Neuronal stem cell (in vitro differentiated cells): ENCODE measurements around the gene PIN4.

Experiments used
- DNase-seq: peaks from one replicate; pipeline ENCODE4 v3.0.0-alpha.2; 2013; ENCODE audit warnings: low spot score
- H2AFZ ChIP-seq: one replicate; pipeline ENCODE4 v1.6.1; 2013; ENCODE audit warnings: mild to moderate bottlenecking, low read length, inconsistent platforms
- H2AK5ac ChIP-seq: 2 replicates; pipeline ENCODE4 v1.6.1; 2013; ENCODE audit warnings: low read depth, mild to moderate bottlenecking, inconsistent platforms, low read length, moderate library complexity, mixed read lengths
- H2BK120ac ChIP-seq: 2 replicates; pipeline ENCODE4 v1.6.1; 2013; ENCODE audit warnings: low read depth, mild to moderate bottlenecking, inconsistent platforms, low read length, moderate library complexity, mixed read lengths
- H2BK12ac ChIP-seq: one replicate; pipeline ENCODE4 v1.6.1; 2013; ENCODE audit warnings: low read length, inconsistent platforms
- H2BK15ac ChIP-seq: 2 replicates; pipeline ENCODE4 v1.6.1; 2013; ENCODE audit warnings: mild to moderate bottlenecking, low read length, inconsistent platforms, mixed read lengths
- H2BK5ac ChIP-seq: one replicate; pipeline ENCODE4 v1.6.1; 2013; ENCODE audit warnings: inconsistent platforms, mild to moderate bottlenecking, low read length, moderate library complexity
- H3K14ac ChIP-seq: one replicate; pipeline ENCODE4 v1.6.1; 2013; ENCODE audit warnings: low read length, inconsistent platforms
- H3K18ac ChIP-seq: 2 replicates; pipeline ENCODE4 v1.6.1; 2013; ENCODE audit warnings: low read length, inconsistent platforms
- H3K23ac ChIP-seq: 2 replicates; pipeline ENCODE4 v1.6.1; 2013; ENCODE audit warnings: low read depth, mild to moderate bottlenecking, mixed read lengths, low read length, inconsistent platforms; ENCODE audit not compliant: poor library complexity
- H3K27ac ChIP-seq: replicated peaks from 3 replicates; pipeline ENCODE4 v1.5.1; 2013; ENCODE audit warnings: low read length, inconsistent platforms
- H3K27me3 ChIP-seq, 3 experiments: 2 replicates each; pipeline ENCODE4 v1.6.1; 2013; ENCODE audit warnings: low read length in 3 of 3, mild to moderate bottlenecking in 2 of 3, inconsistent platforms in 1 of 3, low read depth in 1 of 3, mixed read lengths in 1 of 3, moderate library complexity in 1 of 3; ENCODE audit not compliant: control insufficient read depth in 3 of 3, insufficient read depth in 3 of 3
- H3K36me3 ChIP-seq, 2 donors: replicated peaks in 1 of 2; 2 replicates each; pipeline ENCODE4 v1.6.1; 2013; ENCODE audit warnings: low read length in 2 of 2; ENCODE audit not compliant: control insufficient read depth in 2 of 2, insufficient read depth in 2 of 2
- H3K4ac ChIP-seq: 2 replicates; pipeline ENCODE4 v1.6.1; 2013; ENCODE audit warnings: inconsistent platforms, mild to moderate bottlenecking, low read length, moderate library complexity
- H3K4me1 ChIP-seq, 2 donors: 1 replicate in 1 of 2; 2 replicates in 1 of 2; pipeline ENCODE4 v1.6.1; 2013; ENCODE audit warnings: low read length in 2 of 2, low read depth in 1 of 2; ENCODE audit not compliant: control insufficient read depth in 2 of 2, insufficient read depth in 1 of 2
- H3K4me2 ChIP-seq: one replicate; pipeline ENCODE4 v1.6.1; 2013; ENCODE audit warnings: mild to moderate bottlenecking, low read length, inconsistent platforms; ENCODE audit not compliant: insufficient read depth, poor library complexity, severe bottlenecking
- H3K4me3 ChIP-seq, 2 donors: 2 replicates each; pipeline ENCODE4 v1.5.1; 2013; ENCODE audit warnings: low read length in 2 of 2, mild to moderate bottlenecking in 2 of 2, inconsistent platforms in 1 of 2, moderate library complexity in 1 of 2
- H3K79me1 ChIP-seq: one replicate; pipeline ENCODE4 v1.6.1; 2013; ENCODE audit warnings: low read depth, mild to moderate bottlenecking, inconsistent platforms, low read length, moderate library complexity
- H3K9ac ChIP-seq: one replicate; pipeline ENCODE4 v1.6.1; 2013; ENCODE audit warnings: mild to moderate bottlenecking, low read depth, low read length, inconsistent platforms; ENCODE audit not compliant: poor library complexity
- H3K9me3 ChIP-seq, 2 donors: replicated peaks in 1 of 2; 2 replicates each; pipeline versions ENCODE3 to v1.6.1; 2013; ENCODE audit warnings: low read length in 2 of 2, mild to moderate bottlenecking in 2 of 2, inconsistent platforms in 1 of 2, low read depth in 1 of 2, mixed read lengths in 1 of 2, moderate library complexity in 1 of 2; ENCODE audit not compliant: control insufficient read depth in 2 of 2, insufficient read depth in 1 of 2
- H4K8ac ChIP-seq: one replicate; pipeline ENCODE4 v1.6.1; 2013; ENCODE audit warnings: low read depth, mild to moderate bottlenecking, inconsistent platforms, low read length, moderate library complexity
- H4K91ac ChIP-seq: one replicate; pipeline ENCODE4 v1.6.1; 2013; ENCODE audit warnings: low read length, low read depth, mild to moderate bottlenecking, inconsistent platforms; ENCODE audit not compliant: poor library complexity
- WGBS, 2 donors: extraction: QIAGEN DNeasy Blood & Tissue Kit; methylation state at CpG; one replicate each; pipeline ENCODE4 v1.1.7; 2013; ENCODE audit warnings: missing lambda C conversion rate in 2 of 2, mixed read lengths in 1 of 2; ENCODE audit not compliant: insufficient read length in 2 of 2, insufficient replicate concordance in 1 of 2; ENCODE audit errors: extremely low coverage in 2 of 2; 5-methylcytosine and 5-hydroxymethylcytosine counted together

Gene PIN4

GRCh38 chrX:72137846-72138495 lies 43.6 kb upstream of the PIN4 start:
- Histone ChIP-seq H3K27ac (no peak overlapping the region), H4K91ac (no peak overlapping the region), H3K9ac (no peak overlapping the region), H2AK5ac (no peak overlapping the region), H3K9me3 (no peaks in the 10 kb centered on the region), H4K8ac (no peak overlapping the region), H2AFZ (no peak overlapping the region), H3K18ac (no peak overlapping the region), H2BK120ac (no peak overlapping the region), H3K4me2 (no peak overlapping the region), H3K79me1 (no peaks in the 10 kb centered on the region), H2BK5ac (no peak overlapping the region), H2BK12ac (no peak overlapping the region), H3K4ac (no peak overlapping the region), H3K14ac (no peak overlapping the region), H2BK15ac (no peak overlapping the region), H3K4me3 (no peak overlapping the region), H3K23ac (no peak overlapping the region), H3K27me3 (peaks cover 0 to 10% (median 0%) of the 10 kb centered on the region in 3 experiments), H3K36me3 (peaks cover 8 to 79% of the 10 kb centered on the region in 2 donors), H3K4me1 (peaks cover 2 to 15% of the 10 kb centered on the region in 2 donors)
- DNase-seq = no peak
- no CpG with 5 or more reads among the region's 9 CpGs for WGBS, 2 donors

- H2BK15ac ChIP-seq = no peak overlapping the region
- no peak overlapping the region for H3K4ac ChIP-seq
- no peak overlapping the region for H3K4me2 ChIP-seq
- H3K36me3 ChIP-seq = peaks cover 8 to 79% of the 10 kb centered on the region in 2 donors
- no peak overlapping the region for H3K14ac ChIP-seq
- no peak overlapping the region for H2BK5ac ChIP-seq
- H3K18ac ChIP-seq = no peak overlapping the region
- H2BK12ac ChIP-seq = no peak overlapping the region
- H4K91ac ChIP-seq = no peak overlapping the region
- no peak overlapping the region for H3K4me3 ChIP-seq
- peaks cover 6 to 26% of the 10 kb centered on the region in 2 donors for H3K4me1 ChIP-seq
- H3K9ac ChIP-seq = no peak overlapping the region
- H3K27ac ChIP-seq = no peak overlapping the region
- no peak overlapping the region for H2AFZ ChIP-seq
- H3K9me3 ChIP-seq = no peaks in the 10 kb centered on the region
- H3K27me3 ChIP-seq = peaks cover 0 to 10% (median 0%) of the 10 kb centered on the region in 3 experiments
- H4K8ac ChIP-seq = no peak overlapping the region
- no peaks in the 10 kb centered on the region for H3K79me1 ChIP-seq
- H2AK5ac ChIP-seq = no peak overlapping the region
- H3K23ac ChIP-seq = no peak overlapping the region
- no CpG with 5 or more reads among the region's 8 CpGs for WGBS, 2 donors
- no peak overlapping the region for H2BK120ac ChIP-seq
- DNase-seq = no peak
Observed at GRCh38 chrX:72139538-72139937, 42.0 kb upstream of the PIN4 start.

GRCh38 chrX:72141372-72142004 lies 40.1 kb upstream of the PIN4 start:
- WGBS, 2 donors = no CpG with 5 or more reads among the region's 4 CpGs
- Histone ChIP-seq H3K23ac (no peak overlapping the region), H2BK12ac (no peak overlapping the region), H3K4ac (no peak overlapping the region), H3K9ac (no peak overlapping the region), H2BK15ac (no peak overlapping the region), H3K27me3 (peaks cover 0 to 10% (median 0%) of the 10 kb centered on the region in 3 experiments), H4K8ac (no peak overlapping the region), H2BK120ac (no peak overlapping the region), H3K27ac (no peak overlapping the region), H3K18ac (no peak overlapping the region), H3K79me1 (no peaks in the 10 kb centered on the region), H2AK5ac (no peak overlapping the region), H2BK5ac (no peak overlapping the region), H3K14ac (no peak overlapping the region), H4K91ac (no peak overlapping the region), H3K4me1 (peaks cover 8 to 34% of the 10 kb centered on the region in 2 donors), H3K4me3 (no peak overlapping the region), H3K36me3 (peaks cover 8 to 85% of the 10 kb centered on the region in 2 donors), H2AFZ (no peak overlapping the region), H3K9me3 (no peaks in the 10 kb centered on the region), H3K4me2 (no peak overlapping the region)
- no peak for DNase-seq

GRCh38 chrX:72142094-72142793 lies 39.3 kb upstream of the PIN4 start:
- no peak overlapping the region for H3K27ac ChIP-seq
- H4K91ac ChIP-seq = no peak overlapping the region

More at GRCh38 chrX:72142094-72142793, 39.3 kb upstream of the PIN4 start:
- DNase-seq = peak; percentile 51
- peaks cover 8 to 85% of the 10 kb centered on the region in 2 donors for H3K36me3 ChIP-seq
- no peaks in the 10 kb centered on the region for H3K9me3 ChIP-seq
- H3K4ac ChIP-seq = no peak overlapping the region
- H3K18ac ChIP-seq = no peak overlapping the region
- H2BK15ac ChIP-seq = no peak overlapping the region
- no peak overlapping the region for H3K9ac ChIP-seq
- H2AFZ ChIP-seq = no peak overlapping the region
- peaks cover 0 to 10% (median 0%) of the 10 kb centered on the region in 3 experiments for H3K27me3 ChIP-seq
- no peak overlapping the region for H2BK12ac ChIP-seq
- no peak overlapping the region for H2BK120ac ChIP-seq
- H3K4me1 ChIP-seq = peaks cover 8 to 34% of the 10 kb centered on the region in 2 donors
- H3K14ac ChIP-seq = no peak overlapping the region
- no peak overlapping the region for H3K4me3 ChIP-seq
- no peak overlapping the region for H2AK5ac ChIP-seq
- H2BK5ac ChIP-seq = no peak overlapping the region
- H3K4me2 ChIP-seq = no peak overlapping the region
- no peak overlapping the region for H4K8ac ChIP-seq
- H3K79me1 ChIP-seq = no peaks in the 10 kb centered on the region
- no peak overlapping the region for H3K23ac ChIP-seq
- WGBS, 2 donors = no CpG with 5 or more reads among the region's 8 CpGs
